ENCODE measurements around the gene PPP5C.

GRCh38 chr19:46330319-46330918 lies 16.5 kb upstream of the PPP5C start:
- no peak for TF ChIP-seq CTCF (IDR thresholded peaks at IDR 0.05; ENCODE audit: poor library complexity, severe bottlenecking)
- no peak for TF ChIP-seq POLR2AphosphoS5 (IDR thresholded peaks at IDR 0.05)
- no peak for TF ChIP-seq MXI1 (conservative IDR thresholded peaks at IDR 0.05; ENCODE audit: poor library complexity, severe bottlenecking)
- no peak for TF ChIP-seq REST (IDR thresholded peaks at IDR 0.05; ENCODE audit: borderline replicate concordance)
- TF ChIP-seq EP300 (conservative IDR thresholded peaks at IDR 0.05; ENCODE audit: poor library complexity, severe bottlenecking): no peak
